Measurements from ENCODE around the gene TK1. TPM values are rescaled to one million over a fixed set of nuclear protein-coding genes. Genes with fewer than 3 reads are reported as not detected.

The TK1 gene
- total RNA-seq, 2 donors from 2014 or later = 81.0 to 97.4 TPM

DNA sequence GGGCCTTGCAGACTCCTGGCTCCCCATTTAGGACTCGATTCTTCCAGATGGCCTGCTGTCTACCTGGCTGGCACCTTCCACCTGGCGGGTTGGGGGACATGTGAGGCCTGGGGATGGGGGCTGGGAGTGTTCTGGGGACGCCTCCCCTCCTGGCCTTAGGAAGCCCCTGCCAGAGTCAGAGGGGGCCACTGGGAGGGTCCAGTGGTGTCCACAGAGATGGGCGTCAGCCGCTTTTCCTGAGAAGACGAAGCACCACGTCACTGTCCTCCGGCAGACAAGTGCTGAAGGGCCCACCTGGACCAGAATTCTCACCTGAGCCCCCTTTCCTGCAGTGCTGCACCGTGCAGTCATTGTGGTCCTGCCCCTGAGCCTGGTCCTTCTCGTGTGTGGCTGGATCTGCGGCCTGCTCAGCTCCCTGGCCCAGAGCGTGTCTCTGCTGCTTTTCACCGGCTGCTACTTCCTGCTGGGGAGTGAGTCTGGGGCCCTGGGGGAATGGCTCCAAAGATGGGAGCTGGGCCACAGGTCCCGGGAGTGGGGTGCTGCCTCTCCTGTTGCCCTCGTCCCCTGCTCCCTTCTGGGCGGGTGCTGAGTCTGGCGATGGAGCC is 47.5 kb upstream of the TK1 start:
- H3K9ac ChIP-seq (ENCODE audit: extremely low read depth, low read length, poor library complexity, severe bottlenecking) = no peak overlapping the region
- H3K4me3 ChIP-seq (ENCODE audit: low read length) = no peak overlapping the region
- Mint-ChIP-seq H3K9me3 (no peaks in the 10 kb centered on the region), H3K36me3 (ENCODE audit: low read depth) (no peaks in the 10 kb centered on the region), H3K4me3 (no peak overlapping the region), H3K4me1 (peaks cover 2% of the 10 kb centered on the region), H3K27ac (no peak overlapping the region), H3K27me3 (ENCODE audit: insufficient read depth) (peaks cover 35% of the 10 kb centered on the region)
- DNase-seq = peak; percentile 50
- H3K36me3 ChIP-seq (ENCODE audit: control insufficient read depth, insufficient read depth, low read length) = no peaks in the 10 kb centered on the region
- WGBS, 2 experiments (ENCODE audit: insufficient coverage in 1 of 2, insufficient read length in 1 of 2) = 91 to 95% methylated on average over 11 to 17 of the region's 17 CpGs
- H3K27ac ChIP-seq (ENCODE audit: low read depth, low read length) = no peak overlapping the region
- peaks cover 28% of the 10 kb centered on the region for H3K27me3 ChIP-seq (ENCODE audit: control insufficient read depth, insufficient read depth, low read length, poor library complexity, severe bottlenecking)
- TF ChIP-seq CTCF (conservative IDR thresholded peaks at IDR 0.05) = no peak
- H3K4me1 ChIP-seq (ENCODE audit: control insufficient read depth, insufficient read depth, low read length) = no peaks in the 10 kb centered on the region
- H3K9me3 ChIP-seq (ENCODE audit: control insufficient read depth, low read length) = no peaks in the 10 kb centered on the region

- Histone ChIP-seq H3K4me1 (ENCODE audit: control insufficient read depth, insufficient read depth, low read length) (no peaks in the 10 kb centered on the region), H3K27me3 (ENCODE audit: control insufficient read depth, insufficient read depth, low read length, poor library complexity, severe bottlenecking) (peaks cover 28% of the 10 kb centered on the region), H3K9me3 (ENCODE audit: control insufficient read depth, low read length) (no peaks in the 10 kb centered on the region), H3K27ac (ENCODE audit: low read depth, low read length) (no peak overlapping the region), H3K4me3 (ENCODE audit: low read length) (no peak overlapping the region), H3K9ac (ENCODE audit: extremely low read depth, low read length, poor library complexity, severe bottlenecking) (no peak overlapping the region), H3K36me3 (ENCODE audit: control insufficient read depth, insufficient read depth, low read length) (no peaks in the 10 kb centered on the region)
- TF ChIP-seq CTCF (conservative IDR thresholded peaks at IDR 0.05) = no peak
- no peaks in the 10 kb centered on the region for H3K36me3 Mint-ChIP-seq (ENCODE audit: low read depth)
- H3K4me1 Mint-ChIP-seq = peaks cover 2% of the 10 kb centered on the region
- H3K27ac Mint-ChIP-seq = no peak overlapping the region
- no peaks in the 10 kb centered on the region for H3K9me3 Mint-ChIP-seq
- no peak overlapping the region for H3K4me3 Mint-ChIP-seq
- H3K27me3 Mint-ChIP-seq (ENCODE audit: insufficient read depth) = peaks cover 41% of the 10 kb centered on the region
- 87 to 96% methylated on average over 7 to 9 of the region's 10 CpGs for WGBS, 2 experiments (ENCODE audit: insufficient coverage in 1 of 2, insufficient read length in 1 of 2)
- peak; percentile 49 for DNase-seq
Observed at GRCh38 chr17:78233678-78234077, 46.8 kb upstream of the TK1 start.

DNA sequence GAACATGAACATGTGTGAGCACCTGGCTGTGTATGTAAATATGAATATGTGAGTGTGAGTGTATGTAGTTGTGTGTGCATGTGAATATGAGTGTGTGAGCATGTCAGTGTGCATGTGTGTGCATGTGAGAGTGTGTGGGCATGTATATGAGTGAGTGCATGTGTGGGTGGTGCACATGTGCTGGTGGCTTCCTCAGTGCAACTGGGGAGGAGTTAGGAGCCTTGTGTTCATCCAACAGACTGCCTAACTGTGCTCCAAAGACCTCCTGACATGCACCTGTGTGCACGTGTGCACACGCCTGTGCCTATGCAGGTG is 46.0 kb upstream of the TK1 start:
- peaks cover 28% of the 10 kb centered on the region for H3K27me3 ChIP-seq (ENCODE audit: control insufficient read depth, insufficient read depth, low read length, poor library complexity, severe bottlenecking)
- no peaks in the 10 kb centered on the region for H3K9me3 ChIP-seq (ENCODE audit: control insufficient read depth, low read length)
- Mint-ChIP-seq H3K36me3 (ENCODE audit: low read depth) (no peaks in the 10 kb centered on the region), H3K4me3 (peak overlapping the region; percentile 54), H3K27ac (no peak overlapping the region), H3K4me1 (peaks cover 2% of the 10 kb centered on the region), H3K27me3 (ENCODE audit: insufficient read depth) (peaks cover 45% of the 10 kb centered on the region), H3K9me3 (no peaks in the 10 kb centered on the region)
- H3K4me1 ChIP-seq (ENCODE audit: control insufficient read depth, insufficient read depth, low read length) = no peaks in the 10 kb centered on the region
- no peak overlapping the region for H3K9ac ChIP-seq (ENCODE audit: extremely low read depth, low read length, poor library complexity, severe bottlenecking)
- TF ChIP-seq CTCF (conservative IDR thresholded peaks at IDR 0.05) = no peak
- no peak for DNase-seq
- no peak overlapping the region for H3K4me3 ChIP-seq (ENCODE audit: low read length)
- H3K27ac ChIP-seq (ENCODE audit: low read depth, low read length) = no peak overlapping the region
- 93 to 96% methylated on average over 2 of the region's 2 CpGs for WGBS, 2 experiments (ENCODE audit: insufficient coverage in 1 of 2, insufficient read length in 1 of 2)
- no peaks in the 10 kb centered on the region for H3K36me3 ChIP-seq (ENCODE audit: control insufficient read depth, insufficient read depth, low read length)

Measured in endodermal cell (in vitro differentiated cells).